Measurements from ENCODE around the gene GABBR2. TPM values are rescaled to one million over a fixed set of nuclear protein-coding genes. Genes with fewer than 3 reads are reported as not detected.
A peak's percentile ranks its signal among the peaks of the same experiment; 100 is the strongest.
"Not testable (repeated sequence)": the region's sequence is repeated elsewhere in the genome, so short reads cannot be mapped to it uniquely, and the experiment has no call there.

The GABBR2 gene
- total RNA-seq, 2 experiments from 2014 or later: not detected

- H3K4me1 Mint-ChIP-seq: no peaks in the 10 kb centered on the region
- no peak overlapping the region for H3K4me3 Mint-ChIP-seq
- H3K9me3 Mint-ChIP-seq: no peaks in the 10 kb centered on the region
- no peak for DNase-seq
- H3K36me3 Mint-ChIP-seq: no peaks in the 10 kb centered on the region
- H3K27ac Mint-ChIP-seq: no peak overlapping the region
- H3K27me3 Mint-ChIP-seq: peaks cover 3% of the 10 kb centered on the region
These were observed 427.5 kb downstream of the GABBR2 start for GRCh38 chr9:98281281-98281680.

- no peak for DNase-seq
- H3K27ac Mint-ChIP-seq: no peak overlapping the region
- H3K27me3 Mint-ChIP-seq: peaks cover 3% of the 10 kb centered on the region
- no peak overlapping the region for H3K4me3 Mint-ChIP-seq
- H3K36me3 Mint-ChIP-seq: no peaks in the 10 kb centered on the region
- no peaks in the 10 kb centered on the region for H3K4me1 Mint-ChIP-seq
- H3K9me3 Mint-ChIP-seq: no peaks in the 10 kb centered on the region
These were observed 428.2 kb downstream of the GABBR2 start for GRCh38 chr9:98280574-98280973.

- no peaks in the 10 kb centered on the region for H3K4me1 Mint-ChIP-seq
- H3K4me3 Mint-ChIP-seq: no peak overlapping the region
- peaks cover 3% of the 10 kb centered on the region for H3K27me3 Mint-ChIP-seq
- no peak for DNase-seq
- H3K27ac Mint-ChIP-seq: no peak overlapping the region
- H3K9me3 Mint-ChIP-seq: no peaks in the 10 kb centered on the region
- H3K36me3 Mint-ChIP-seq: no peaks in the 10 kb centered on the region
These were observed 428.6 kb downstream of the GABBR2 start for GRCh38 chr9:98280162-98280561.

GRCh38 chr9:98276907-98277469, 431.7 kb downstream of the GABBR2 start:
- H3K27ac Mint-ChIP-seq: no peak overlapping the region
- H3K9me3 Mint-ChIP-seq: no peaks in the 10 kb centered on the region
- no peak overlapping the region for H3K4me3 Mint-ChIP-seq
- peaks cover 8% of the 10 kb centered on the region for H3K27me3 Mint-ChIP-seq
- H3K4me1 Mint-ChIP-seq: no peaks in the 10 kb centered on the region
- DNase-seq: no peak
- no peaks in the 10 kb centered on the region for H3K36me3 Mint-ChIP-seq

GRCh38 chr9:98275159-98275558, 433.6 kb downstream of the GABBR2 start:
- H3K4me3 Mint-ChIP-seq: no peak overlapping the region
- H3K9me3 Mint-ChIP-seq: no peaks in the 10 kb centered on the region
- H3K4me1 Mint-ChIP-seq: no peaks in the 10 kb centered on the region
- H3K27ac Mint-ChIP-seq: no peak overlapping the region
- DNase-seq: no peak
- peaks cover 11% of the 10 kb centered on the region for H3K27me3 Mint-ChIP-seq
- H3K36me3 Mint-ChIP-seq: no peaks in the 10 kb centered on the region

- no peaks in the 10 kb centered on the region for H3K36me3 Mint-ChIP-seq
- H3K9me3 Mint-ChIP-seq: no peaks in the 10 kb centered on the region
- H3K4me1 Mint-ChIP-seq: no peaks in the 10 kb centered on the region
- no peak overlapping the region for H3K4me3 Mint-ChIP-seq
- H3K27me3 Mint-ChIP-seq: peaks cover 14% of the 10 kb centered on the region
- no peak for DNase-seq
- H3K27ac Mint-ChIP-seq: no peak overlapping the region
These were observed 436.7 kb downstream of the GABBR2 start for GRCh38 chr9:98272083-98272482.

- Mint-ChIP-seq H3K27me3 (peaks cover 14% of the 10 kb centered on the region), H3K4me1 (no peaks in the 10 kb centered on the region), H3K27ac (no peak overlapping the region), H3K36me3 (no peaks in the 10 kb centered on the region), H3K9me3 (no peaks in the 10 kb centered on the region), H3K4me3 (no peak overlapping the region)
- DNase-seq: no peak
These were observed 437.3 kb downstream of the GABBR2 start for GRCh38 chr9:98271479-98271878.

- H3K4me1 Mint-ChIP-seq, H3K9me3 Mint-ChIP-seq: not testable (repeated sequence)
These were observed 438.5 kb downstream of the GABBR2 start for GRCh38 chr9:98270284-98270683.

GRCh38 chr9:98269652-98270051, 439.1 kb downstream of the GABBR2 start:
- H3K4me3 Mint-ChIP-seq, H3K27ac Mint-ChIP-seq, H3K4me1 Mint-ChIP-seq, DNase-seq, H3K36me3 Mint-ChIP-seq, H3K9me3 Mint-ChIP-seq: not testable (repeated sequence)
- H3K27me3 Mint-ChIP-seq: peaks cover 14% of the 10 kb centered on the region

More at GRCh38 chr9:98270284-98270683, 438.5 kb downstream of the GABBR2 start:
- peaks cover 14% of the 10 kb centered on the region for H3K27me3 Mint-ChIP-seq
- not testable (repeated sequence) for H3K27ac Mint-ChIP-seq, DNase-seq, H3K36me3 Mint-ChIP-seq, H3K4me3 Mint-ChIP-seq

- not testable (repeated sequence) for H3K27ac Mint-ChIP-seq, H3K36me3 Mint-ChIP-seq, H3K9me3 Mint-ChIP-seq, H3K4me1 Mint-ChIP-seq, DNase-seq, H3K4me3 Mint-ChIP-seq, H3K27me3 Mint-ChIP-seq
These were observed 441.2 kb downstream of the GABBR2 start for GRCh38 chr9:98267556-98267955.

GRCh38 chr9:98264516-98264915, 444.2 kb downstream of the GABBR2 start:
- Mint-ChIP-seq H3K4me3 (no peak overlapping the region), H3K27me3 (peaks cover 1% of the 10 kb centered on the region), H3K4me1 (no peaks in the 10 kb centered on the region), H3K36me3 (peaks cover 1% of the 10 kb centered on the region), H3K9me3 (no peaks in the 10 kb centered on the region), H3K27ac (no peak overlapping the region)
- DNase-seq: no peak

- peaks cover 1% of the 10 kb centered on the region for H3K36me3 Mint-ChIP-seq
- H3K27me3 Mint-ChIP-seq: no peaks in the 10 kb centered on the region
- no peak overlapping the region for H3K4me3 Mint-ChIP-seq
- H3K4me1 Mint-ChIP-seq: no peaks in the 10 kb centered on the region
- H3K27ac Mint-ChIP-seq: no peak overlapping the region
- H3K9me3 Mint-ChIP-seq: no peaks in the 10 kb centered on the region
- peak; percentile 72 for DNase-seq
These were observed 445.0 kb downstream of the GABBR2 start for GRCh38 chr9:98263482-98264357.

- H3K27me3 Mint-ChIP-seq: no peaks in the 10 kb centered on the region
- no peaks in the 10 kb centered on the region for H3K4me1 Mint-ChIP-seq
- no peak overlapping the region for H3K27ac Mint-ChIP-seq
These were observed 445.7 kb downstream of the GABBR2 start for GRCh38 chr9:98263080-98263479.

GRCh38 chr9:98262056-98262455, 446.7 kb downstream of the GABBR2 start:
- no peak for DNase-seq
- Mint-ChIP-seq H3K9me3 (no peaks in the 10 kb centered on the region), H3K4me1 (no peaks in the 10 kb centered on the region), H3K27me3 (no peaks in the 10 kb centered on the region), H3K27ac (no peak overlapping the region), H3K4me3 (no peak overlapping the region), H3K36me3 (peaks cover 1% of the 10 kb centered on the region)

More at GRCh38 chr9:98263080-98263479, 445.7 kb downstream of the GABBR2 start:
- no peak for DNase-seq
- no peak overlapping the region for H3K4me3 Mint-ChIP-seq
- H3K9me3 Mint-ChIP-seq: no peaks in the 10 kb centered on the region
- H3K36me3 Mint-ChIP-seq: peaks cover 1% of the 10 kb centered on the region

GRCh38 chr9:98260635-98261034, 448.1 kb downstream of the GABBR2 start:
- no peaks in the 10 kb centered on the region for H3K4me1 Mint-ChIP-seq
- no peak overlapping the region for H3K27ac Mint-ChIP-seq
- H3K4me3 Mint-ChIP-seq: no peak overlapping the region
- DNase-seq: no peak
- peaks cover 1% of the 10 kb centered on the region for H3K36me3 Mint-ChIP-seq
- no peaks in the 10 kb centered on the region for H3K9me3 Mint-ChIP-seq
- H3K27me3 Mint-ChIP-seq: no peaks in the 10 kb centered on the region

- no peaks in the 10 kb centered on the region for H3K27me3 Mint-ChIP-seq
These were observed 448.9 kb downstream of the GABBR2 start for GRCh38 chr9:98259791-98260190.

More at GRCh38 chr9:98259791-98260190, 448.9 kb downstream of the GABBR2 start:
- Mint-ChIP-seq H3K9me3 (no peaks in the 10 kb centered on the region), H3K27ac (no peak overlapping the region), H3K36me3 (peaks cover 1% of the 10 kb centered on the region), H3K4me3 (no peak overlapping the region), H3K4me1 (peaks cover 2% of the 10 kb centered on the region)
- DNase-seq: no peak
